K562 (cell line): ENCODE measurements around the gene C2CD2L. TPM values are rescaled to one million over a fixed set of nuclear protein-coding genes. Genes with fewer than 3 reads are reported as not detected.

Experiments used
- ARID2 ChIP-seq: fragments of 450-650 bp; IDR thresholded peaks from 2 replicates; pipeline ENCODE4 v1.6.1; 2017; ENCODE audit warnings: antibody characterized with exemption, mild to moderate bottlenecking
- CBX3 ChIP-seq, 2 experiments: IDR thresholded peaks; 1 replicate in 1 of 2; 2 replicates in 1 of 2; pipeline ENCODE4 v1.6.1; 2012; ENCODE audit warnings: inconsistent platforms in 2 of 2, low read length in 2 of 2, borderline replicate concordance in 1 of 2, control low read depth in 1 of 2
- CCAR2 ChIP-seq: fragments of 200-400 bp; formaldehyde crosslinking; IDR thresholded peaks from 2 replicates; pipeline ENCODE4 v1.6.1; 2017; ENCODE audit warnings: mild to moderate bottlenecking, low read depth, low read length
- CEBPG ChIP-seq, 3 experiments: fragments of 200-800 bp in 1 of 3; sonication (Bioruptor generic) in 1 of 3; sonication (generic) in 1 of 3; formaldehyde crosslinking in 1 of 3; IDR thresholded peaks in 2 of 3; conservative IDR thresholded peaks in 1 of 3; 2 replicates each; pipeline versions ENCODE4 v1.6.1 to v1.8.0; 2016 to 2022; ENCODE audit warnings: missing compliant biosample characterization in 2 of 3, missing genetic modification characterization in 2 of 3, mild to moderate bottlenecking in 1 of 3, missing genetic modification reagents in 1 of 3
- CSDE1 ChIP-seq, 2 experiments: fragments of 450-650 bp; IDR thresholded peaks; 2 replicates each; pipeline ENCODE4 v1.6.1; 2016; ENCODE audit warnings: mild to moderate bottlenecking in 1 of 2
- CTCF ChIP-seq, 3 experiments: IDR thresholded peaks in 2 of 3; conservative IDR thresholded peaks in 1 of 3; 2 replicates each; pipeline ENCODE4 v1.5.1; 2011 to 2012; ENCODE audit warnings: low read length in 3 of 3, mild to moderate bottlenecking in 3 of 3, control low read depth in 2 of 3, improper control_type of control experiment in 1 of 3, inconsistent platforms in 1 of 3, low read depth in 1 of 3, mixed read lengths in 1 of 3, moderate library complexity in 1 of 3; ENCODE audit not compliant: insufficient read depth in 2 of 3
- CXXC5 ChIP-seq: fragments of 250-450 bp; sonication (Bioruptor Pico); IDR thresholded peaks from 2 replicates; pipeline ENCODE4 v1.8.0; 2022; ENCODE audit warnings: inconsistent platforms, mild to moderate bottlenecking, moderate library complexity
- E4F1 ChIP-seq: fragments of 250-450 bp; sonication (Bioruptor Pico); IDR thresholded peaks from 2 replicates; pipeline ENCODE4 v1.5.0; 2021; ENCODE audit warnings: mild to moderate bottlenecking, borderline replicate concordance
- ELF4 ChIP-seq: fragments of 450-650 bp; formaldehyde crosslinking; IDR thresholded peaks from 2 replicates; pipeline ENCODE4 v1.4.0; 2022; ENCODE audit warnings: missing genetic modification characterization
- EWSR1 ChIP-seq: fragments of 450-650 bp; IDR thresholded peaks from 2 replicates; pipeline ENCODE4 v1.6.1; 2018; ENCODE audit warnings: borderline replicate concordance, mild to moderate bottlenecking, low read depth, moderate library complexity; ENCODE audit not compliant: partially characterized antibody
- FOXK1 ChIP-seq: sonication (generic); formaldehyde crosslinking; IDR thresholded peaks from 2 replicates; pipeline ENCODE4 v1.8.0; 2022; ENCODE audit warnings: missing genetic modification reagents, mild to moderate bottlenecking, borderline replicate concordance
- POLR3G ChIP-seq: IDR thresholded peaks from 2 replicates; pipeline ENCODE4 v1.6.1; 2011; ENCODE audit not compliant: insufficient read length, insufficient replicate concordance; ENCODE audit errors: extremely low read depth
- RCOR1 ChIP-seq, 2 experiments: IDR thresholded peaks; 2 replicates each; pipeline ENCODE4 v1.6.1; 2012; ENCODE audit warnings: low read depth in 2 of 2, low read length in 2 of 2, borderline replicate concordance in 1 of 2, improper control_type of control experiment in 1 of 2
- TOE1 ChIP-seq, 2 experiments: fragments of 450-650 bp in 1 of 2; sonication (generic) in 1 of 2; formaldehyde crosslinking in 1 of 2; IDR thresholded peaks; 2 replicates each; pipeline versions ENCODE4 v1.7.1 to v1.8.0; 2016 to 2022; ENCODE audit warnings: borderline replicate concordance in 2 of 2, mild to moderate bottlenecking in 2 of 2, antibody characterized with exemption in 1 of 2, inconsistent platforms in 1 of 2, low read depth in 1 of 2, missing genetic modification reagents in 1 of 2, moderate library complexity in 1 of 2
- XRCC4 ChIP-seq: IDR thresholded peaks from one replicate; pipeline ENCODE4 v1.6.1; 2011; ENCODE audit not compliant: insufficient read depth, insufficient read length; ENCODE audit errors: extremely low read depth
- ZHX1 ChIP-seq: fragments of 150-350 bp; conservative IDR thresholded peaks from 2 replicates; pipeline ENCODE4 v1.6.1; 2014; ENCODE audit warnings: low read length
- ZNF408 ChIP-seq: fragments of 250-450 bp; sonication (Bioruptor Pico); IDR thresholded peaks from 2 replicates; pipeline ENCODE4 v1.4.0; 2020; ENCODE audit warnings: low read depth, mild to moderate bottlenecking, moderate library complexity
- ZNF644 ChIP-seq: fragments of 200-800 bp; sonication (Bioruptor generic); IDR thresholded peaks from 2 replicates; pipeline ENCODE4 v1.6.1; 2016; ENCODE audit warnings: low read depth, missing genetic modification characterization, missing compliant biosample characterization
- polyA plus RNA-seq, 8 experiments: library from polyadenylated mRNA; depleted of rRNA in 4 of 8; stranded (reverse) in 5 of 8; unstranded in 3 of 8; fragments of >200 nt; fragmentation: Nextera tagmentation in 2 of 8; fragmentation: Illumina TruSeq in 1 of 8; extraction: Ambion mirVana in 2 of 8; extraction: Trizol in 1 of 8; gene quantifications; 2 replicates each; pipeline versions ENCODE4 v1.2.1 to v1.2.3, GENCODE V29; 2011 to 2014; ENCODE audit warnings: inconsistent platforms in 1 of 8, missing spikeins in 1 of 8
- total RNA-seq, 7 experiments: library from RNA; depleted of rRNA in 6 of 7; stranded (reverse); fragments of >200 nt in 6 of 7; fragmentation: Illumina TruSeq in 2 of 7; extraction: Trizol in 2 of 7; gene quantifications; 2 replicates each; pipeline versions ENCODE4 v1.2.1 to v1.2.3, GENCODE V29; 2011 to 2021; ENCODE audit warnings: low replicate concordance in 1 of 7

C2CD2L gene
- total and polyA plus RNA-seq, 9 of the 15 experiments (the other 6 are each of a cell fraction or from before 2014, with no cell fraction given): 0.66 to 41.2 (median 14.8) TPM

- peak; percentile 99 for TF ChIP-seq TOE1 (IDR thresholded peaks at IDR 0.05; ENCODE audit: borderline replicate concordance)
- no peak for TF ChIP-seq TOE1 (CRISPR knock-in tag; IDR thresholded peaks at IDR 0.05; ENCODE audit: borderline replicate concordance, low read depth)
- no peak for TF ChIP-seq ZHX1
- TF ChIP-seq CEBPG (CRISPR knock-in tag; IDR thresholded peaks at IDR 0.05): no peak
- TF ChIP-seq CEBPG (tag; conservative IDR thresholded peaks at IDR 0.05 in 1 of 2, IDR thresholded peaks at IDR 0.05 in 1 of 2): no peak
- no peak for TF ChIP-seq POLR3G
- no peak for TF ChIP-seq E4F1 (CRISPR knock-in tag)
- TF ChIP-seq CBX3 (IDR thresholded peaks at IDR 0.05; ENCODE audit: borderline replicate concordance in 1 of 2, low read length in 2 of 2): no peak
- TF ChIP-seq RCOR1 (IDR thresholded peaks at IDR 0.05; ENCODE audit: borderline replicate concordance in 1 of 2, low read depth in 2 of 2, low read length in 2 of 2): peak in 1 of 2 experiments; percentile 64; a peak in 2 of 4 replicates
- no peak for TF ChIP-seq CCAR2
- TF ChIP-seq EWSR1: no peak
- TF ChIP-seq ELF4: no peak
- TF ChIP-seq FOXK1 (CRISPR knock-in tag): 0 out of 2 replicates have a peak, but pooled peaks have one; percentile 12
- peak; percentile 75 for TF ChIP-seq CXXC5 (CRISPR knock-in tag)
- no peak for TF ChIP-seq CTCF (IDR thresholded peaks at IDR 0.05 in 2 of 3, conservative IDR thresholded peaks at IDR 0.05 in 1 of 3; ENCODE audit: insufficient read depth in 2 of 3, low read depth in 1 of 3, low read length in 3 of 3)
- no peak for TF ChIP-seq ARID2
- TF ChIP-seq XRCC4: no peak
- no peak for TF ChIP-seq CSDE1 (IDR thresholded peaks at IDR 0.05)
- TF ChIP-seq ZNF408 (CRISPR knock-in tag): no peak
- TF ChIP-seq ZNF644 (tag): no peak
Measured at GRCh38 chr11:119067371-119068222, 39.5 kb upstream of the C2CD2L start, which contains the start of gene VPS11 (continued).
